Measurements from ENCODE around the gene NOTCH3.

- TF ChIP-seq CTCF (IDR thresholded peaks at IDR 0.05; ENCODE audit: low read length), result no peak
- no peak for TF ChIP-seq EZH2 (IDR thresholded peaks at IDR 0.05; ENCODE audit: borderline replicate concordance, low read length)
These were observed 22.0 kb downstream of the NOTCH3 start for GRCh38 chr19:15178629-15179308.
